SU-DHL-6 (cell line): ENCODE measurements around the gene TTC12.

Experiments used
- CTCF ChIP-seq: fragments of 200-600 bp; sonication (generic); IDR thresholded peaks from one replicate; pipeline ENCODE4 v1.5.1; 2017; ENCODE audit warnings: antibody characterized with exemption, mild to moderate bottlenecking, low read length, moderate library complexity; ENCODE audit not compliant: insufficient read depth, poor library complexity, severe bottlenecking
- EZH2phosphoT487 ChIP-seq: fragments of 200-600 bp; sonication (generic), shearing (Covaris generic); conservative IDR thresholded peaks from 2 replicates; pipeline ENCODE4 v1.6.1; 2018; ENCODE audit warnings: mild to moderate bottlenecking, antibody characterized with exemption, low read length, moderate library complexity, mixed read lengths

- TF ChIP-seq CTCF: no peak
- TF ChIP-seq EZH2phosphoT487: no peak
These were observed 51.5 kb downstream of the TTC12 start for GRCh38 chr11:113365895-113366294.
